ENCODE results near the gene NKD1.
A peak's percentile ranks its signal among the peaks of the same experiment; 100 is the strongest.

The NKD1 gene

DNA sequence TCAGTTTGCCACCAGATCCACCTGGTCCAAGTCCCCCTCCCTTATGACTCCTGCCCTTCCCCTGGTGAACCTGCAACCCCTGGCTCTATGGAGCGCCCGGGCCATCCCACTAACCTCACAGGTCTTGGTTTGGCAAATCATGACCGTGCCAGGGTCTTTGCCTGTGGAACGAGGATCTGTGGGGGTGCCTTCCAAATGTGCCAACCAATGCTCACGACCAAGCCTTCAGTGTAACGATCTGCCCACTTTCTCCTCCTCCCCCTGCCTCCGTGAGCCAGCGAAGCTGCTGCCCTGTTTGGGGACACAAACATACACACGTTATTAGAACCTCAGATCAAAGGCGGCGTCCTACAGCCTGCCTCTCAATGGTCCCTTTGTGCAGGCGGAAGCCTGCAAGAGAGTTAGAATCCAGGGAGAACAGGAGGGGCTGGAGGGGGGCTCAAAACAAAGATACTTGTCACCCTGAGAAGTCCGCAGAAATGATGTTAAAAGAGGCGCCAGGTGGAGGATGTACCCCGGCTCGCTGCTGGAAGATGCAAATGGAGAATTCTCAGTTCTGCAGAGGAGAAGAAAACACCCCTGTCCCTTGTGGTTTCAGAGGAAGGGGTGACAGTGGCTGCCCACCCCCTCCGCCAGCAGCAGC is 9.0 kb upstream of the NKD1 start:
- no peak for DNase-seq

- DNase-seq: no peak
Observed at GRCh38 chr16:50539822-50540710, 8.1 kb upstream of the NKD1 start.

DNA sequence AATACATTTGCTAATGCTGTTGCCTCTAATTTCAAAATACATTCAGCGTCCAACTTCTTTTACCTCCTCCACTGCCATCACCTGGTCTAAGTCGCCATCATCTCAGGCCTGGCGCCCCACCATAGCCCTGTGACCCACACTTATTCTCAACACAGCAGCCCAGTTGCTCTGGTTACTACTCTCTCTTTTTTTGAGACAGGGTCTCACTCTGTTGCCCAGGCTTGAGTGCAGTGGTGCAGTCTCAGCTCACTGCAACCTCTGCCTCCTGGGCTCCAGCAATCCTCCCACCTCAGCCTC is 7.5 kb upstream of the NKD1 start:
- no peak for DNase-seq

DNA sequence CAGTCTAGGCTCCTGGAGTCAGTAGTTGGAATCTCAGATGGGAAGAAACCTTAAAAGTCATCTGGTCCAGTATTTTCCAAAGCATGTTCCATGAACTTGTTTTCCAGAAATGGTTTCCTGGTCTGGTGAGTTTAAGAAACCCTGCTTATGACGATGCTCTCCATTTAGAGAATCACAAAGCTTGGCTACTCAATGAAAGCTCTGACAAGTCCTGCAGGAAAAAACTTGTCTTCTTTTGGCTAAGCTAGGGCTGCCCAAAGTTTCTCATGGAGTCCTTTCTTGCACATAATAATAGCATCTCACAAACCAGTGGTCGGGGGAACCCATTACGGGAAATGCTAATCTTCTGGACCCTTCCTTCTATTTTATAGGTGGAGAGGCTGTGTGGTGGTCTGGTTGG is 5.5 kb upstream of the NKD1 start:
- DNase-seq: no peak

GRCh38 chr16:50546125-50546524 is 2.1 kb upstream of the NKD1 start:
- DNase-seq: no peak

DNA sequence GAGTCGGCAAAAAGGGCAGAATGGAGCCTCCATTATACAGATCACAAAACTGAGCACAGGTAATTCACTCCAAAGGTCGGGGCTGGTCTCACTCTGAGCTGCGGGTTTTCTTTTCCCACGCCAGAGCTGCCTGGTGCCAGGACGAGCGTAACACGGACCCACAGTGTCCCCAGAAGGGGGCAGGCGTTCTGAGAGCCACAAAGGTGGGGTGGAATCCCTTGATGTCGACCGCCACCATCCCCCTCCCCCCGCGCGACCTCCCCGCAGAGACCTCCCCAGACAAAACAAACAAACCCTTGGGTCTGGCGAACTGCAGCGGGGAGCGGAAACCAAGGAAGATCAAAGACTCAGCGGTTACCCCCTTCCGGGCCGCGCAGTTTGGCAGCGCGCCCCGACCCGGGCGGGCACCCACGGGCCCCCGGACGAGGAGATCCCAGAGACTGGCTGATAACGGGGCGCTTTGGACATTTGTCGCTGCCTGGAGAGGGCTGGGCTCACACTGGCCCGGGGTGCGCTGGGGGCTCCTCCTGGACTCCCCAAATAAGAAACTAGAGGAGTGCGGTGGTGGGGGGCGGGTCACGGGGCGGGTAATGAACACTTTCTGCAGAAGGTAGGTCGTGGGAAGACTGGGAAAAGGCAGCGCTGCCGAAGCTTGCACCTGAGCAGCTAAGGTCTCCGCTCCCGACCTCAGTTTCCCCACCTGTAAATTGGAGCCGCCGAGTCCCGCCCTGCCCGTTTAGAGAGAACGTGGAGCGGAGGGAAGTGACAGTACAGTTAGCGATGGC is 664 bp upstream of the NKD1 start:
- peak; percentile 58 to 69 for DNase-seq

GRCh38 chr16:50548909-50549560 is 839 bp downstream of the NKD1 start:
- DNase-seq: peak in 1 of 2 donors; percentile 4

- peak in 1 of 2 donors; percentile 23 for DNase-seq
Observed at GRCh38 chr16:50549561-50549915, 1.3 kb downstream of the NKD1 start.

DNA sequence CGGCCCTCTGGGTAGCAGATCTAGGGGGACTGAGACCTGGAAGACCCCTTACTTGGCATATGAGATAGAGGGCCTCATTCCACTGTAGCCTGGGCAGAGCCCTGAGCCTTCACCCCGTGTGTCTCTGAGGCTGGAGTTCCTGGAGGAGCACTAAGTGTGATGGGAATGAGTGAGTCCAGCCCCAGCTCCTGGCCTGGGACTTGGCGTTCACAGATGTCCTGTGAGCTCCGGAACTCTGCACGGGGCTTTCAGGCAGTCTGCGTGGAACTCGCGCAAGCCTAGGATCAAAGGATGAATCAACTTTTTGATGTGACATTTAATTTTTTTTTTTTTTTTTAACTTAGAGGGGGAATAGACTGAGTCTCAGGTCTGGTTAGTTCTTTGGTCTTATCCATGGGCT is 1.8 kb downstream of the NKD1 start:
- peak in 1 of 2 donors; percentile 10 for DNase-seq

DNA sequence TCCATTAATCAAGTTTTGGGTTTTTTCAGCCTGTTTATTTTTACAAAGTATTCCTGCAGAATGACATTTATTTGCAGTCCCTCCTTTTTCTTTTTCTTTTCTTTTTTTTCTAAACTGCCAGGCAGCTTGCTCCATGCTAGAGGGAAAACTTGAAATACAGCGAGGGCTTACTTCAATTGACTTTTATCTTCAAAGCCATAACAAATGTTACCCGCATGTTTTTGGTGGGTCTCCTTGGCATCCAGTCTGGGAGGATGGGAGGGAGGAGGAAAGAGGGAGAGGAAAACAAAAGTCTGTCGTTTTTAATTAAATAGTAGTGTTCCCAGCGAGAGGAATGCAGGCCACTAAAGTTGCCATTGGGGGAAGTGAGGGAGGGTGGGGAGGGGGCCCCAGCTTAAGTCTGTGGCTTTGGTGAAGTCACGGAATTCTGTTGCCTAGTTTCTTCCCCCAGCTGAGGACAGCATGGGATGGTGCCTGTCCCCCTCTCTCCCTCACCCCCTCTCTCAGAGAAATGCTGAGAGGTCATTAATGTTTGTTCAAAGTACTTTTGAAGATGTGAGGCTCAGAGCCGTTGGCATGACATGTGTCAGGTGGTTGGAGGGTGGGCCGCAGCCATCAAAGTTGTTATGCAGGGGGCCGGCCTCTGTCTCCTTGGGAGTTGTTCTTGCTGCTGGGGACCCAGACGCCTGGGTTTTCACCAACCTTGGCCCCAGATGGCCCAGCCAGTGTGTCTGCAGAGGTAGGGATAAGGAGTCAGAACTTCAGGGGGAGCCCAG is 2.9 kb downstream of the NKD1 start:
- DNase-seq: no peak

DNA sequence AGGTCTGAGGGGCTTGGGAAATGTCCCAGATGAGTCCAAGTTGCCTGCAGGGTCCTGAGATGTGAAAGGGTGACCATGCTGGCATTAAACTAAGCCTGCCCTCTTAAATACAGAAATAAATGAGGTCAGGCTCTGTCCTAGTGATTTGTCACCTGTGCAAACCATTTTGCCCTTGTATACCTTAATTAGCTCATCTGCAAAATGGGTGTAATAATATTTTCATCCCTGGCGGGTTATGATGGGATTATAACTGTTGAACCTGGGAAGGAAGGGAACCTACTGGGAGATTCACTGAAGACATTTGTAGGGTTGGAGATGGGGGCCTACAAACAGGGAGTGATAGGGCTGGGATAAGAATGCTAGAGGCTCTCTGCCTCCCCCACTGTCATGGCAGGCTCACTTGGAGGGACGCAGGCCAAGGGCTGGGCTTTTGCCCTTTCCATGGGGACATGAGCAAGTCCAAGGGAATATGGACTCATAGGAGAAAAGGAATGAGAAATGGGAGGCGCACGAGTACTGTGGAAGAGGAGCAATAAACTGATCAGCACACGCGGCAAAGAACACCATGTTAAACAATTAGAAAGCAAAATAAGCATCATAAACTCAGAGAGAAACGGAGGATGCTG is 4.4 kb downstream of the NKD1 start:
- DNase-seq: no peak

DNA sequence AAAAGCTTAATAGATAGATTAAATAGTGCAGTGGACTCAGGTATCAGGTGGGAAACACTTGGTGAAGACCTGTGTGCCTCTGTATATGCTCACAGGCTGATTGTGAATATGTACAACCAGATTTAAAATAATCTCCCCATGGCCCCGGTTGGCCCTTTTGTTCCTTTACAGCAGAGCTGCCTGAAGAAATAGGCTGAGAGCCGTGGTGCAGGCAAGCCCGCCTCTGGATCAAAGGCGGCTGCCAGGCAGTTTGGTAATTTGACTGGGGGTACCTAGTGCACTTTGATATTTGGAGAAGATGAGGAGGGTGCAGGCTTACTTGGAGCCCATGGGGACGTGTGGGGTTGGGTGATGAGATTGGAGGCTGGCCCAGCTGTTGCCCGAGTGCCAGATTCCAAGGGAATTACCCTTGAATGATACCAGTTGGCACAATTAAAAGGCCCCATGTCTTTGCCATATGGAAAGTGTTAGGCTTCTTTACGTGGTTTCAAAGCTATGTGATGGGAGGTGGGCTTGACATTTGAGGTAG is 5.0 kb downstream of the NKD1 start:
- no peak for DNase-seq

GRCh38 chr16:50553731-50554360 is 5.7 kb downstream of the NKD1 start:
- DNase-seq: no peak

DNA sequence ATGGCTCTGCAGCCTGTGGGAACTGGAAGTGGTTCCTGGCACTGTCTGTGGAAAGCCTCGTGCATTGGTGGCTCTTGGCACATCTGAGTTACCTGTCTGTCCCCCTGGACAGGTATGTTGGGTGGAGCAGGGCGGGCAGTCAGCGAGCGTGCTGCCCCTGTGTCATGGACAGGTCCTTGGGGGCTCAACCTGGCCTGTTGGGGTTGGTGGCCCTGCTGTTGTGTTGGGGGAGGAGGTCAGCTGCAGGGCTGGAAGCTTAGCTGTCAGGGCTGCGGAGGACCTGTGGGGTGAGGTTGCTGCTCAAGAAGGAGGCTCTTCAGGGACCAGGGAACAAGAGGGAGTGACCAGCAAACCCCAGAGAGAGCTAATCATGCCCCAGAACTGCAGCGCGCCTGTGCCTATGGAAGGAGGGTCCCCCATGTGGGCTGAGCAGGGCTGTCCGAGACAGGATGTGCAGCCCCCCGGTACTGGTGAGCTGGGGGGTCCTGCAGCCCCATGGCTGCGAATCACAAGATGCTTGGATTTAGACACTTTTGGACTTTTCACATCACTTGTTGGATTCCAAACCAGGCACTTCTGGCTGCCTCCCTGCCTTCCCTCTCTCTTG is 7.2 kb downstream of the NKD1 start:
- DNase-seq: no peak

DNA sequence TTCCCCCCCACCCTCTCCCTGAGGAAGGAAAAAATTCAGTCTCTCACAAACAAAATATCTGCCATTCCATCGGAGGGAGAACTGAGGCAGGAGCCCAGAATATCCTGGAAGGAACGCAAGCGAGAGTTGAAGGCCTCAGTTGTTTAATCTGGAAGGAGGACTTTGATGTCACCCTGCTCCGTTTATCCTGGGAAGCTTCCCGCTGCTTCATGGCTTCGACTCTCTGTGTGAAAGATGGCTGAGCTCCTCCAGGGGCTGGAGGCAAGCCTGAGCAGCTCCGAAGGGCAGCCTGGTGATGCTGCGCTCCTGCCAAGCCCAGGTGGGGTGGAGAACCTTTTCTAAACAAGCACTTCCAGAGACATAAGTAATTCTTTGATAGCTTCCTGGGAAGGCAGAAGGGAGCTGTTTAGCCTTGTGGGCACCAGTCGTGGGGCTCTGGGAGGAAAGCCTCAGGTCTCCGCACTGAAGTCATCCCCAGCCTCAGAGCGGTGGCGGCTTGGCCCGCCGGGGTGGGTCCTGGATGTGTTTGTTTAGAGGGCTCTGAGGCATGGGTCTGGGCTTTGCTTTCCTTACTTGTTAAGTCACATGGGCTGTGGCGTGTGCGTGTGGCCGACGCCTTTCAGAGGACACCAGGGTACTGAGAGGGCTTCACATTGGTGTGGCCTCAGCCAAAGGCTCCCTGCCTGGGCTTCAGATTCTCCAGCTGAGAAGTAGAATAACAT is 7.9 kb downstream of the NKD1 start:
- no peak for DNase-seq

DNA sequence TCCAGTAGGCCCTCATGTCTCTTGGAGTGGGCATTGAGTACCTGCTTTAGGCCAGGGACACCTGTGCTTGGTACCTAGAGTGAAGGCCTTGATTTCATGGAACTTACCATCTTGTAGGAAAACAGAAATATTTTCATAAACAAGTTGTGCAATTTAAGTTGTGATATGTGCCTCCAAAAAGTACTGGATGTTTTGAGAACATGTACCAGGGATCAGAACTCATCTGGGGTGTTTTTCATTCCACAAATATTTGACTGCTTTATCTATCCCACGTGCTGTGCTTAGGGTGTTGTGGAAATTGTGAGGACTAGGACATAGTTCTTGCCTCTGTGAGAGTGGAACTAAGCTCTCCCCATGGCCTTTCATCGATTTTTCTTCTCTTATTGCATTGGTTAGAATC is 8.8 kb downstream of the NKD1 start:
- DNase-seq: no peak

- DNase-seq: no peak
Observed at GRCh38 chr16:50558913-50559312, 10.7 kb downstream of the NKD1 start.

GRCh38 chr16:50559342-50559741 is 11.1 kb downstream of the NKD1 start:
- DNase-seq: no peak

- DNase-seq: no peak
Observed at GRCh38 chr16:50559804-50560514, 11.8 kb downstream of the NKD1 start.
